H1 (cell line): Measurements from ENCODE around the gene KLHL5. TPM values are rescaled to one million over a fixed set of nuclear protein-coding genes. Genes with fewer than 3 reads are reported as not detected.

ENCODE experiments used
- CTCF ChIA-PET: fragments of 300-600 bp; sonication (Branson Sonifier 250); formaldehyde crosslinking; loops from one replicate; lab custom pipeline; 2021; ENCODE audit not compliant: partially characterized antibody; lab: Charles Lee
- POLR2A ChIA-PET: fragments of 300-600 bp; sonication (Branson Sonifier 250); formaldehyde crosslinking; loops from one replicate; lab custom pipeline; 2021; ENCODE audit warnings: inconsistent platforms; ENCODE audit not compliant: partially characterized antibody; lab: Charles Lee
- DNase-seq, 2 experiments: peaks; one replicate each; pipeline versions ENCODE4 v3.0.0 to v3.0.0-alpha.2; 2010 to 2022; ENCODE audit warnings: low spot score in 2 of 2, low read depth in 1 of 2, mixed read lengths in 1 of 2
- FAIRE-seq: peaks from 2 replicates; lab custom pipeline; 2011; peaks lifted over from hg19 to GRCh38; lab: Jason Lieb, UNC
- H2AFZ ChIP-seq: 2 replicates; pipeline ENCODE4 v1.8.1; 2012; ENCODE audit warnings: low read length, inconsistent platforms
- H2AK5ac ChIP-seq: 2 replicates; pipeline ENCODE4 v1.6.1; 2013; ENCODE audit warnings: low read depth, low read length
- H2BK120ac ChIP-seq: replicated peaks from 2 replicates; pipeline ENCODE3; 2013; ENCODE audit warnings: low read depth, low read length, inconsistent platforms
- H2BK12ac ChIP-seq: 2 replicates; pipeline ENCODE4 v1.6.1; 2013; ENCODE audit warnings: low read depth, low read length
- H2BK15ac ChIP-seq: 2 replicates; pipeline ENCODE4 v1.6.1; 2013; ENCODE audit warnings: low read length
- H2BK20ac ChIP-seq: 2 replicates; pipeline ENCODE4 v1.6.1; 2013; ENCODE audit warnings: low read length
- H2BK5ac ChIP-seq: 2 replicates; pipeline ENCODE4 v1.6.1; 2013; ENCODE audit warnings: low read depth, low read length
- H3K14ac ChIP-seq: 2 replicates; pipeline ENCODE4 v1.6.1; 2013; ENCODE audit warnings: inconsistent platforms; ENCODE audit not compliant: insufficient read length
- H3K18ac ChIP-seq: 2 replicates; pipeline ENCODE4 v1.6.1; 2013; ENCODE audit warnings: low read length; ENCODE audit errors: extremely low read depth
- H3K23ac ChIP-seq: 2 replicates; pipeline ENCODE4 v1.6.1; 2013; ENCODE audit warnings: inconsistent platforms; ENCODE audit not compliant: insufficient read length
- H3K23me2 ChIP-seq: 2 replicates; pipeline ENCODE4 v1.6.1; 2013; ENCODE audit warnings: low read depth, low read length
- H3K27ac ChIP-seq: 2 replicates; pipeline ENCODE4 v1.6.1; 2011; ENCODE audit warnings: low read depth, low read length, inconsistent platforms
- H3K27me3 ChIP-seq, 4 experiments: replicated peaks in 1 of 4; 1 replicate in 1 of 4; 2 replicates in 3 of 4; pipeline versions ENCODE4 v1.6.1 to v1.8.1; 2011 to 2013; ENCODE audit warnings: low read length in 3 of 4, mild to moderate bottlenecking in 3 of 4, inconsistent platforms in 2 of 4, mixed read lengths in 2 of 4, moderate library complexity in 1 of 4; ENCODE audit not compliant: control insufficient read depth in 3 of 4, insufficient read depth in 3 of 4; ENCODE audit errors: extremely low read depth in 1 of 4
- H3K36me3 ChIP-seq, 4 experiments: 2 replicates each; pipeline versions ENCODE4 v1.6.1 to v1.8.1; 2011 to 2013; ENCODE audit warnings: mild to moderate bottlenecking in 4 of 4, low read length in 3 of 4, moderate library complexity in 2 of 4, control low read depth in 1 of 4, inconsistent platforms in 1 of 4; ENCODE audit not compliant: insufficient read depth in 4 of 4, control insufficient read depth in 2 of 4
- H3K4ac ChIP-seq: replicated peaks from 2 replicates; pipeline ENCODE3; 2013; ENCODE audit warnings: low read length, low read depth, mixed read lengths, inconsistent platforms; ENCODE audit not compliant: insufficient read length
- H3K4me1 ChIP-seq, 4 experiments: replicated peaks in 1 of 4; 1 replicate in 1 of 4; 2 replicates in 3 of 4; pipeline versions ENCODE4 v1.6.1 to v1.8.1; 2011 to 2013; ENCODE audit warnings: low read length in 3 of 4, inconsistent platforms in 2 of 4, mixed read lengths in 1 of 4; ENCODE audit not compliant: insufficient read depth in 4 of 4, control insufficient read depth in 3 of 4
- H3K4me2 ChIP-seq, 2 experiments: 2 replicates each; pipeline versions ENCODE4 v1.6.1 to v1.8.1; 2011 to 2013; ENCODE audit warnings: low read depth in 2 of 2, low read length in 2 of 2, control low read depth in 1 of 2, inconsistent platforms in 1 of 2, mild to moderate bottlenecking in 1 of 2; ENCODE audit not compliant: insufficient read depth in 1 of 2
- H3K4me3 ChIP-seq, 4 experiments: fragments of 200-600, 300-600 bp in 1 of 4; sonication (generic), shearing (Covaris generic), sonication (Bioruptor Twin) in 1 of 4; 2 replicates each; pipeline versions ENCODE4 v1.5.1 to v1.8.1; 2011 to 2016; ENCODE audit warnings: low read length in 4 of 4, low read depth in 3 of 4, control low read depth in 2 of 4, inconsistent platforms in 2 of 4, mild to moderate bottlenecking in 2 of 4, mixed read lengths in 1 of 4, moderate library complexity in 1 of 4; ENCODE audit not compliant: insufficient read depth in 2 of 4; ENCODE audit errors: extremely low read depth in 1 of 4
- H3K56ac ChIP-seq: replicated peaks from 2 replicates; pipeline ENCODE3; 2013; ENCODE audit warnings: low read depth, mild to moderate bottlenecking, mixed read lengths, low read length, inconsistent platforms; ENCODE audit not compliant: insufficient read length
- H3K79me1 ChIP-seq: 2 replicates; pipeline ENCODE4 v1.6.1; 2013; ENCODE audit warnings: low read depth, low read length, control low read depth
- H3K79me2 ChIP-seq, 2 experiments: 2 replicates each; pipeline versions ENCODE4 v1.6.1 to v1.8.1; 2012 to 2013; ENCODE audit warnings: low read length in 2 of 2, mild to moderate bottlenecking in 2 of 2, inconsistent platforms in 1 of 2; ENCODE audit not compliant: insufficient read depth in 2 of 2, control insufficient read depth in 1 of 2
- H3K9ac ChIP-seq, 4 experiments: replicated peaks in 1 of 4; 1 replicate in 1 of 4; 2 replicates in 3 of 4; pipeline versions ENCODE4 v1.6.1 to v1.8.1; 2011 to 2013; ENCODE audit warnings: low read depth in 3 of 4, low read length in 3 of 4, control low read depth in 2 of 4, mild to moderate bottlenecking in 2 of 4, moderate library complexity in 2 of 4, inconsistent platforms in 1 of 4; ENCODE audit errors: extremely low read depth in 1 of 4
- H3K9me3 ChIP-seq, 2 experiments: 2 replicates each; pipeline versions ENCODE4 v1.6.1 to v1.8.1; 2012 to 2013; ENCODE audit warnings: mild to moderate bottlenecking in 2 of 2, moderate library complexity in 2 of 2, control low read depth in 1 of 2, inconsistent platforms in 1 of 2, low read depth in 1 of 2, low read length in 1 of 2, mixed read lengths in 1 of 2; ENCODE audit not compliant: insufficient read depth in 2 of 2
- H4K20me1 ChIP-seq, 2 experiments: replicated peaks in 1 of 2; 2 replicates each; pipeline versions ENCODE3 to v1.8.1; 2011 to 2013; ENCODE audit warnings: inconsistent platforms in 2 of 2, low read length in 2 of 2, mild to moderate bottlenecking in 1 of 2; ENCODE audit not compliant: insufficient read depth in 2 of 2, control insufficient read depth in 1 of 2
- H4K5ac ChIP-seq: 2 replicates; pipeline ENCODE4 v1.6.1; 2013; ENCODE audit warnings: low read length, low read depth, mixed read lengths, inconsistent platforms; ENCODE audit not compliant: insufficient read length
- H4K8ac ChIP-seq: 2 replicates; pipeline ENCODE4 v1.8.0; 2013; ENCODE audit warnings: mild to moderate bottlenecking, moderate library complexity, low read length, inconsistent platforms; ENCODE audit not compliant: insufficient read depth; ENCODE audit errors: extremely low read depth
- H4K91ac ChIP-seq: replicated peaks from 2 replicates; pipeline ENCODE3; 2013; ENCODE audit warnings: low read length, mixed read lengths, inconsistent platforms; ENCODE audit not compliant: insufficient read length
- EGR1 ChIP-seq: IDR thresholded peaks from 2 replicates; pipeline ENCODE4 v1.6.1; 2011; ENCODE audit warnings: low read depth, low read length, borderline replicate concordance
- WGBS, 2 experiments: shearing (Covaris generic) in 1 of 2; methylation state at CpG; one replicate each; pipeline versions ENCODE4 v1.1.6 to v1.1.7; 2013 to 2015; ENCODE audit warnings: low lambda C conversion rate in 2 of 2, mixed read lengths in 2 of 2, inconsistent platforms in 1 of 2, low coverage in 1 of 2, missing lambda C conversion rate in 1 of 2; ENCODE audit not compliant: insufficient replicate concordance in 2 of 2, insufficient coverage in 1 of 2, insufficient read length in 1 of 2; ENCODE audit errors: extremely low coverage in 1 of 2, missing lambda C conversion rate in 1 of 2; 5-methylcytosine and 5-hydroxymethylcytosine counted together
- polyA plus RNA-seq, 7 experiments: library from polyadenylated mRNA; depleted of rRNA in 3 of 7; stranded (reverse) in 5 of 7; unstranded in 2 of 7; fragments of >200 nt in 5 of 7; fragments of 200-250 nt in 2 of 7; gene quantifications; 1 replicate in 5 of 7; 2 replicates in 1 of 7; 4 replicates in 1 of 7; pipeline versions ENCODE4 v1.2.1 to v1.2.3, GENCODE V29; 2011 to 2013; ENCODE audit warnings: missing spikeins in 2 of 7, mixed read lengths in 2 of 7
- total RNA-seq: library from RNA; stranded (reverse); fragmentation: NEBNext Ultra II Directional; extraction: Animal tissue kit (Norgen Biotek cat#: 25700); gene quantifications from 2 replicates; pipeline ENCODE4 v1.2.1, GENCODE V29; 2021

The KLHL5 gene
- total and polyA plus RNA-seq, 2 of the 8 experiments (the other 6 are each of a cell fraction or from before 2014, with no cell fraction given), result 13.0 to 23.6 TPM

GRCh38 chr4:39085891-39086290 lies 23.9 kb downstream of the KLHL5 start:
- Histone ChIP-seq H3K36me3 (peaks cover 0 to 5% (median 0%) of the 10 kb centered on the region in 4 experiments; a peak in 1 of 8 replicates), H3K4me3 (no peak overlapping the region), H2BK12ac (no peak overlapping the region), H2AFZ (no peak overlapping the region), H3K9me3 (no peaks in the 10 kb centered on the region), H3K18ac (no peak overlapping the region), H3K79me1 (no peaks in the 10 kb centered on the region), H4K91ac (no peak overlapping the region), H2BK5ac (no peak overlapping the region), H3K9ac (no peak overlapping the region), H2AK5ac (no peak overlapping the region), H3K23ac (no peak overlapping the region), H3K4ac (no peak overlapping the region), H3K79me2 (no peaks in the 10 kb centered on the region), H3K56ac (no peak overlapping the region), H3K27me3 (no peaks in the 10 kb centered on the region), H2BK20ac (no peak overlapping the region), H2BK120ac (no peak overlapping the region), H3K14ac (no peak overlapping the region), H4K8ac (no peak overlapping the region), H3K27ac (no peak overlapping the region), H3K23me2 (no peaks in the 10 kb centered on the region), H4K5ac (no peak overlapping the region), H3K4me2 (no peak overlapping the region), H4K20me1 (no peaks in the 10 kb centered on the region), H3K4me1 (no peaks in the 10 kb centered on the region), H2BK15ac (no peak overlapping the region)
- no peak for FAIRE-seq
- 90% methylated on average over 5 of the region's 5 CpGs; no CpG with 5 or more reads in 1 of the 2 experiments for WGBS, 2 experiments
- TF ChIP-seq EGR1, result no peak
- no peak for DNase-seq
- ChIA-PET POLR2A (no interaction called here), CTCF (interaction anchor here (0.9 kb wide), 1 partner anchor 14 kb away, joined by 3 read pairs; no protein-coding TSS in a partner anchor)
